Sigmoid colon (tissue), 7 donors: ENCODE measurements around the gene GMNC. TPM values are rescaled to one million over a fixed set of nuclear protein-coding genes. Genes with fewer than 3 reads are reported as not detected.

Experiments
- DNase-seq: peaks from one replicate; pipeline ENCODE4 v3.0.0-alpha.2; 2019
- H3K27ac ChIP-seq, 4 donors: fragments of 200-600 bp; sonication (generic); one replicate each; pipeline ENCODE4 v1.5.1; 2016 to 2019; ENCODE audit warnings: mild to moderate bottlenecking in 1 of 4
- H3K27me3 ChIP-seq, 3 donors: fragments of 200-600 bp; sonication (generic); one replicate each; pipeline ENCODE4 v1.5.1; 2019; ENCODE audit warnings: mild to moderate bottlenecking in 1 of 3
- H3K36me3 ChIP-seq, 4 donors: fragments of 200-600 bp; sonication (generic); one replicate each; pipeline ENCODE4 v1.5.1; 2016 to 2019
- H3K4me1 ChIP-seq, 4 donors: fragments of 200-600 bp; sonication (generic); one replicate each; pipeline ENCODE4 v1.5.1; 2017 to 2019
- H3K4me3 ChIP-seq, 4 donors: fragments of 200-600 bp; sonication (generic); one replicate each; pipeline ENCODE4 v1.5.1; 2017 to 2019; ENCODE audit warnings: mild to moderate bottlenecking in 2 of 4, moderate library complexity in 1 of 4
- H3K9me3 ChIP-seq, 4 donors: fragments of 200-600 bp in 3 of 4; sonication (generic) in 3 of 4; one replicate each; pipeline versions ENCODE4 v1.5.1 to v1.6.1; 2013 to 2019
- EP300 ChIP-seq, 4 donors: sonication (generic); formaldehyde crosslinking; IDR thresholded peaks; one replicate each; pipeline ENCODE4 v1.6.1; 2017; ENCODE audit warnings: antibody characterized with exemption in 4 of 4
- POLR2A ChIP-seq, 2 donors: fragments of 450-650 bp; IDR thresholded peaks; one replicate each; pipeline ENCODE4 v1.6.1; 2016; ENCODE audit warnings: antibody characterized with exemption in 2 of 2, mild to moderate bottlenecking in 2 of 2, moderate library complexity in 2 of 2
- POLR2AphosphoS5 ChIP-seq, 4 donors: sonication (generic); formaldehyde crosslinking; IDR thresholded peaks; one replicate each; pipeline ENCODE4 v1.6.1; 2017; ENCODE audit warnings: antibody characterized with exemption in 4 of 4
- WGBS, 2 donors: extraction: QIAGEN DNeasy Blood & Tissue Kit; methylation state at CpG; one replicate each; pipeline ENCODE4 v1.1.7; 2013; 5-methylcytosine and 5-hydroxymethylcytosine counted together
- intact Hi-C: fragments of 100-400 bp; cut with DNase I; formaldehyde crosslinking; loops from one replicate; pipeline ENCODE4 v1.15.1; 2023
- polyA plus RNA-seq, 3 donors: library from polyadenylated mRNA; stranded (reverse); fragments of 200-250 nt; gene quantifications; one replicate each; pipeline ENCODE4 v1.2.3, GENCODE V29; 2013
- total RNA-seq, 4 donors: library from RNA; depleted of rRNA; stranded (reverse); fragments of >200 nt; gene quantifications; one replicate each; pipeline ENCODE4 v1.1.0, GENCODE V29; 2016
- TF ChIP-seq, protein P1 (sequence below), 4 experiments: fragments of 450-650 bp in 3 of 4; fragments of 200-600 bp in 1 of 4; IDR thresholded peaks; one replicate each; pipeline ENCODE4 v1.5.1; 2016 to 2019; ENCODE audit warnings: antibody characterized with exemption in 4 of 4, mild to moderate bottlenecking in 3 of 4, moderate library complexity in 2 of 4
- donor health status: healthy with polysubstance abuse.
- donor health status: Bipolar disorder and iron deficiency.
- donor health status: healthy.

The GMNC gene
- total and polyA plus RNA-seq, 7 donors: 0.01 TPM; not detected in 6

DNA sequence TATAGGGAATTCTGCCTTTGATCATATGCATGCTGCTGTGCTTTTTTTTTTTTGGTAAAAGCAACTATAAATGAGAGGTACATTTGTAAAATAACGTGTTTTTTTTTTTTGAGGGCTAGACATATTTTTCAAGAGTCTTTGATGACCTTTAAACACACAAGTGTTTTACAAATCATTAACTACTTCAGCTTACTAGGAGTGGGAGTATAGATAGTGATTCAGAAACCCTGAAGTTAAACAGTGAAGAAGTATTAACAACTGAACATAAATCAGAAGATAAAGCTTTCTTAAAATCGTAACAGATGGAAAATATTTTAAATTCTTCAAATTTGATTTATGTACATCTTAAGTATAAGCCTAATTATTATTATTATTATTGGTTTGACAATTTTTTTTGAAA lies 2.9 kb upstream of the GMNC start:
- no peaks in the 10 kb centered on the region for H3K9me3 ChIP-seq
- intact Hi-C loops: no loop called here
- TF ChIP-seq, protein P1, sequence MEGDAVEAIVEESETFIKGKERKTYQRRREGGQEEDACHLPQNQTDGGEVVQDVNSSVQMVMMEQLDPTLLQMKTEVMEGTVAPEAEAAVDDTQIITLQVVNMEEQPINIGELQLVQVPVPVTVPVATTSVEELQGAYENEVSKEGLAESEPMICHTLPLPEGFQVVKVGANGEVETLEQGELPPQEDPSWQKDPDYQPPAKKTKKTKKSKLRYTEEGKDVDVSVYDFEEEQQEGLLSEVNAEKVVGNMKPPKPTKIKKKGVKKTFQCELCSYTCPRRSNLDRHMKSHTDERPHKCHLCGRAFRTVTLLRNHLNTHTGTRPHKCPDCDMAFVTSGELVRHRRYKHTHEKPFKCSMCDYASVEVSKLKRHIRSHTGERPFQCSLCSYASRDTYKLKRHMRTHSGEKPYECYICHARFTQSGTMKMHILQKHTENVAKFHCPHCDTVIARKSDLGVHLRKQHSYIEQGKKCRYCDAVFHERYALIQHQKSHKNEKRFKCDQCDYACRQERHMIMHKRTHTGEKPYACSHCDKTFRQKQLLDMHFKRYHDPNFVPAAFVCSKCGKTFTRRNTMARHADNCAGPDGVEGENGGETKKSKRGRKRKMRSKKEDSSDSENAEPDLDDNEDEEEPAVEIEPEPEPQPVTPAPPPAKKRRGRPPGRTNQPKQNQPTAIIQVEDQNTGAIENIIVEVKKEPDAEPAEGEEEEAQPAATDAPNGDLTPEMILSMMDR (IDR thresholded peaks at IDR 0.05): no peak
- TF ChIP-seq POLR2A (IDR thresholded peaks at IDR 0.05): no peak
- no peak for TF ChIP-seq EP300 (IDR thresholded peaks at IDR 0.05)
- TF ChIP-seq POLR2AphosphoS5 (IDR thresholded peaks at IDR 0.05): no peak

DNA sequence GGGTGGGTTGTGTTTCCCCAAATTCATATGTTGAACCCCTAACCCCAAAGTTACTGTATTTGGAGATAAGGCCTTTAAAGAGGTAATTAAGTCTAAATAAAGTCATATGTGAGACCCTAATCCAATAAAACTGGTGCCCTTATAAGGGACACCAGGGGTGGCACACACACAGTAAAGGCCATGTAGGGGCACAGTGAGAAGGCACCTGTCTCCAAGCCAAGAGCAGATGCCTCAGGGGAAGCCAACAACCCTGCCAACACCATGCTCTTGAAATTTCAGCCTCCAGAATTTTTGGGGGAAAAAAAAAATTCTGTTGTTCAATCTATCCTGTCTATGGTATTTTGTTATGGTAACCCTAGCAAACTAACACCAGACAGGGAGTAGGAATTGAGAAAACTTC lies 1.5 kb upstream of the GMNC start:
- TF ChIP-seq POLR2AphosphoS5 (IDR thresholded peaks at IDR 0.05): no peak
- TF ChIP-seq EP300 (IDR thresholded peaks at IDR 0.05): no peak
- no peaks in the 10 kb centered on the region for H3K9me3 ChIP-seq
- no peaks in the 10 kb centered on the region for H3K27me3 ChIP-seq
- no peak for DNase-seq
- H3K4me3 ChIP-seq: no peak overlapping the region
- no peak overlapping the region for H3K27ac ChIP-seq
- intact Hi-C loops: loop anchor here (5.0 kb wide), 1 partner anchor 902 kb away; no protein-coding TSS in a partner anchor
- H3K4me1 ChIP-seq: peaks cover 0 to 9% (median 0%) of the 10 kb centered on the region in 4 donors
- no peaks in the 10 kb centered on the region for H3K36me3 ChIP-seq

More for the DNA sequence above, 2.9 kb upstream of the GMNC start:
- Histone ChIP-seq H3K4me3 (no peak overlapping the region), H3K27ac (no peak overlapping the region), H3K27me3 (no peaks in the 10 kb centered on the region), H3K4me1 (peaks cover 0 to 9% (median 0%) of the 10 kb centered on the region in 4 donors), H3K36me3 (no peaks in the 10 kb centered on the region)
- WGBS, 2 donors: 5 to 43% methylated on average over 2 of the region's 2 CpGs
- DNase-seq: no peak

DNA sequence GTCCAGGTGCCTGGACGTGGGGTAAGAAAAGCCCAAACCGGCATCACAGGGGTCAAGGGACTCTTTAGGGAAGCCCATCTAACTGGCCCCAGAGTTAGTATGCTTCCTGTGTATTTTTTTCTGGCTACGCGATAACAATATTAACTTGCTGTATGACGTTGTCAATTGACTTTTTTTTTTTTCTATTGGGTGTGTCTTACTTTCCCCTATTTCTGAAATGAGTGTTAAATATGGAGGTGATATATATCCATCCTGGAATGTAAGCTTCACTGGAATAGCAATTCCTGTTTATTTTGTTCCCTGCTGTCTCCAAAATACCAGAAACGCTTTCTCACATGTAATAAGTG lies 598 bp upstream of the GMNC start:
- DNase-seq: no peak
- H3K4me3 ChIP-seq: peak overlapping the region; percentile 49 to 86 (median 77)
- no peaks in the 10 kb centered on the region for H3K36me3 ChIP-seq
- no peak for TF ChIP-seq POLR2AphosphoS5 (IDR thresholded peaks at IDR 0.05)
- TF ChIP-seq EP300 (IDR thresholded peaks at IDR 0.05): no peak
- TF ChIP-seq, protein P1 (IDR thresholded peaks at IDR 0.05): no peak
- no peak for TF ChIP-seq POLR2A (IDR thresholded peaks at IDR 0.05)
- H3K4me1 ChIP-seq: peaks cover 0 to 9% (median 0%) of the 10 kb centered on the region in 4 donors
- WGBS, 2 donors: 7 to 13% methylated on average over 6 of the region's 6 CpGs
- H3K27ac ChIP-seq: peak overlapping the region; percentile 75 to 82 (median 80)
- intact Hi-C loops: loop anchor here (5.0 kb wide), 1 partner anchor 901 kb away; no protein-coding TSS in a partner anchor
- H3K9me3 ChIP-seq: no peaks in the 10 kb centered on the region
- no peaks in the 10 kb centered on the region for H3K27me3 ChIP-seq

DNA sequence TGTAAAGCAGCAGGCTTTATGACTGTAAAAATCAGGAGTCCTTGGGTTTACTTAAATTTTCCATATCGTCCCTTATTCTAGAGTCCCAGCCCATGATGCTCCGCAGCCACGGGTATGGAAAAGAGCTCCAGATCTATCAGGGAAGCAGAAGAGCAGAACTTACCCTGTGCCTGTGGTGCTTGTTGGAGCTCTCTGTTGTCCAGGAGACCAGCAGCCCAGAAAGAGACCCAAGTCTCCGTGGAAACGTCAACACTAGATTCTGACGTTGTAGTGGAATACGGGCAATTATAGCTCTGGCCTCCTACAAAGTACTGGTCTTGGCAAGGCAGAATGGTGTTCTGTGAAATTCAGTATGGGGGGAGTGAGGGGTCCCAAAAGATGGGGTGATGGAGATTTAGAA lies 2.0 kb downstream of the GMNC start:
- TF ChIP-seq POLR2A (IDR thresholded peaks at IDR 0.05) (no peak), EP300 (IDR thresholded peaks at IDR 0.05) (no peak), POLR2AphosphoS5 (IDR thresholded peaks at IDR 0.05) (no peak)
- TF ChIP-seq, protein P1 (IDR thresholded peaks at IDR 0.05): no peak
- intact Hi-C loops: loop anchor here (5.0 kb wide), 1 partner anchor 898 kb away; no protein-coding TSS in a partner anchor
- H3K27me3 ChIP-seq: no peaks in the 10 kb centered on the region
- DNase-seq: no peak
- WGBS, 2 donors: 77 to 78% methylated on average over 7 of the region's 7 CpGs
- no peak overlapping the region for H3K27ac ChIP-seq
- H3K4me1 ChIP-seq: peaks cover 0 to 9% (median 0%) of the 10 kb centered on the region in 4 donors
- no peak overlapping the region for H3K4me3 ChIP-seq
- H3K9me3 ChIP-seq: no peaks in the 10 kb centered on the region
- no peaks in the 10 kb centered on the region for H3K36me3 ChIP-seq

DNA sequence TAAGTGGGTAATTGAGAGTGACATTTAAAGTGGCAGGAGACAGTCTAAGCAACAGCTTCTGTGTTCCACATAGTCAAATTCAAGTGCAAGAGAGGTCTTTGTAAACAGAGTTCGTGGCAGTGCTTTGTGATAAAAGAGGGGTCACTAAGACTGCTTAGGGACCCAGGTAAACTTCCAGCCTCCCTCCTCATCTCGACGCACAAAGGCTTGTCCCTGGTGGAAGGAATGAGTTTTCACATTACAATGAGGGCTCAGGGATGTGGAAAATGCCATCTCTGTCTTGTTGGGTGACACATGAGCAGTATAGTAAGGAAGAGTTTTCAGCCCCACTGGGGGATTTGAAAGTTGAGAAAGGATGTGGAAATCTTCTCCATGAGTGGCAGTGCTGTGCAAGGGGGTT lies 7.3 kb downstream of the GMNC start:
- TF ChIP-seq POLR2A (IDR thresholded peaks at IDR 0.05) (no peak), POLR2AphosphoS5 (IDR thresholded peaks at IDR 0.05) (no peak), EP300 (IDR thresholded peaks at IDR 0.05) (no peak)
- TF ChIP-seq, protein P1 (IDR thresholded peaks at IDR 0.05): no peak
- intact Hi-C loops: no loop called here
- Histone ChIP-seq H3K27me3 (no peaks in the 10 kb centered on the region), H3K4me3 (no peak overlapping the region), H3K36me3 (no peaks in the 10 kb centered on the region), H3K9me3 (no peaks in the 10 kb centered on the region), H3K27ac (no peak overlapping the region), H3K4me1 (no peaks in the 10 kb centered on the region)
- 50 to 73% methylated on average over 3 of the region's 3 CpGs for WGBS, 2 donors
- no peak for DNase-seq
